HG02885 (cell line): ENCODE data around the gene TGFBR2.

Experiments
- ATAC-seq: cut with Tn5 transposase; IDR thresholded peaks from one replicate; pipeline ENCODE4 v1.9.1; 2021; ENCODE audit warnings: mild to moderate bottlenecking; ENCODE audit not compliant: unreplicated experiment, poor library complexity

The TGFBR2 gene

GRCh38 chr3:30687930-30688570 lies 81.6 kb downstream of the TGFBR2 start:
- no peak for ATAC-seq

GRCh38 chr3:30688776-30689641 lies 82.6 kb downstream of the TGFBR2 start:
- no peak for ATAC-seq

GRCh38 chr3:30690199-30690598 lies 83.8 kb downstream of the TGFBR2 start:
- ATAC-seq, result no peak

- no peak for ATAC-seq
These were observed 85.0 kb downstream of the TGFBR2 start for GRCh38 chr3:30691249-30691880.

GRCh38 chr3:30691944-30692343 lies 85.5 kb downstream of the TGFBR2 start:
- no peak for ATAC-seq

GRCh38 chr3:30692498-30693130 lies 86.2 kb downstream of the TGFBR2 start:
- ATAC-seq, result no peak

GRCh38 chr3:30693470-30694120 lies 87.2 kb downstream of the TGFBR2 start:
- peak; percentile 98 for ATAC-seq

- ATAC-seq, result no peak
These were observed 87.7 kb downstream of the TGFBR2 start for GRCh38 chr3:30694148-30694547.

- no peak for ATAC-seq
These were observed 88.3 kb downstream of the TGFBR2 start for GRCh38 chr3:30694668-30695067.

GRCh38 chr3:30695302-30696061 lies 89.1 kb downstream of the TGFBR2 start:
- ATAC-seq, result no peak

- no peak for ATAC-seq
These were observed 90.0 kb downstream of the TGFBR2 start for GRCh38 chr3:30696403-30696819.

GRCh38 chr3:30696896-30697295 lies 90.5 kb downstream of the TGFBR2 start:
- no peak for ATAC-seq

- ATAC-seq, result no peak
These were observed 92.1 kb downstream of the TGFBR2 start for GRCh38 chr3:30698549-30698948.

- no peak for ATAC-seq
These were observed 93.5 kb downstream of the TGFBR2 start for GRCh38 chr3:30699927-30700326.

GRCh38 chr3:30700702-30701321 lies 94.4 kb downstream of the TGFBR2 start:
- no peak for ATAC-seq

GRCh38 chr3:30702038-30702827 lies 95.8 kb downstream of the TGFBR2 start:
- no peak for ATAC-seq

GRCh38 chr3:30702828-30703397 lies 96.5 kb downstream of the TGFBR2 start:
- no peak for ATAC-seq
